Trophoblast cell (in vitro differentiated cells and primary cell): ENCODE results near the gene WASF1.

Experiments used
- DNase-seq, 2 donors: peaks; one replicate each; pipeline ENCODE4 v3.0.0-alpha.2; 2016
- H2AFZ ChIP-seq: 2 replicates; pipeline ENCODE4 v1.6.1; 2013; ENCODE audit warnings: low read length, moderate library complexity, mild to moderate bottlenecking; ENCODE audit not compliant: insufficient read depth, poor library complexity
- H2AK5ac ChIP-seq: 2 replicates; pipeline ENCODE4 v1.6.1; 2013; ENCODE audit warnings: mild to moderate bottlenecking, low read length
- H2BK120ac ChIP-seq: 2 replicates; pipeline ENCODE4 v1.6.1; 2013; ENCODE audit warnings: low read length, mild to moderate bottlenecking, moderate library complexity; ENCODE audit not compliant: insufficient read depth, poor library complexity
- H2BK12ac ChIP-seq: 2 replicates; pipeline ENCODE4 v1.6.1; 2013; ENCODE audit warnings: mild to moderate bottlenecking, low read length, moderate library complexity
- H2BK5ac ChIP-seq: 2 replicates; pipeline ENCODE4 v1.6.1; 2013; ENCODE audit warnings: low read length, low read depth, moderate library complexity, mild to moderate bottlenecking; ENCODE audit not compliant: poor library complexity
- H3K14ac ChIP-seq: 2 replicates; pipeline ENCODE4 v1.6.1; 2013; ENCODE audit warnings: mild to moderate bottlenecking, low read length
- H3K18ac ChIP-seq: 2 replicates; pipeline ENCODE4 v1.6.1; 2013; ENCODE audit warnings: mild to moderate bottlenecking, low read length
- H3K23ac ChIP-seq: 2 replicates; pipeline ENCODE4 v1.6.1; 2013; ENCODE audit warnings: low read length
- H3K27ac ChIP-seq: 2 replicates; pipeline ENCODE4 v1.5.1; 2013; ENCODE audit warnings: low read depth, mild to moderate bottlenecking, inconsistent platforms, low read length, moderate library complexity
- H3K27me3 ChIP-seq: 2 replicates; pipeline ENCODE4 v1.6.1; 2013; ENCODE audit warnings: inconsistent platforms, mild to moderate bottlenecking, low read length, moderate library complexity; ENCODE audit not compliant: insufficient read depth
- H3K36me3 ChIP-seq, 2 experiments: 1 replicate in 1 of 2; 2 replicates in 1 of 2; pipeline ENCODE4 v1.6.1; 2013; ENCODE audit warnings: low read length in 2 of 2, mild to moderate bottlenecking in 2 of 2, moderate library complexity in 1 of 2; ENCODE audit not compliant: insufficient read depth in 2 of 2, control insufficient read depth in 1 of 2
- H3K4ac ChIP-seq: 2 replicates; pipeline ENCODE4 v1.6.1; 2013; ENCODE audit warnings: low read depth, mild to moderate bottlenecking, low read length, moderate library complexity
- H3K4me1 ChIP-seq, 2 experiments: 1 replicate in 1 of 2; 2 replicates in 1 of 2; pipeline ENCODE4 v1.6.1; 2013; ENCODE audit warnings: low read length in 2 of 2, mild to moderate bottlenecking in 2 of 2, moderate library complexity in 1 of 2; ENCODE audit not compliant: insufficient read depth in 2 of 2, control insufficient read depth in 1 of 2
- H3K4me2 ChIP-seq: 2 replicates; pipeline ENCODE4 v1.6.1; 2013; ENCODE audit warnings: inconsistent platforms, mild to moderate bottlenecking, low read length, moderate library complexity
- H3K4me3 ChIP-seq: 2 replicates; pipeline ENCODE4 v1.5.1; 2013; ENCODE audit warnings: mild to moderate bottlenecking, low read depth, low read length, inconsistent platforms
- H3K79me1 ChIP-seq: one replicate; pipeline ENCODE4 v1.6.1; 2013; ENCODE audit warnings: low read length
- H3K79me2 ChIP-seq: 2 replicates; pipeline ENCODE4 v1.6.1; 2013; ENCODE audit warnings: low read length, mild to moderate bottlenecking; ENCODE audit not compliant: control insufficient read depth, insufficient read depth, poor library complexity
- H3K9ac ChIP-seq: 2 replicates; pipeline ENCODE4 v1.6.1; 2013; ENCODE audit warnings: mild to moderate bottlenecking, low read length
- H3K9me3 ChIP-seq: 2 replicates; pipeline ENCODE4 v1.6.1; 2013; ENCODE audit warnings: low read depth, mild to moderate bottlenecking, control low read depth, inconsistent platforms, low read length; ENCODE audit not compliant: insufficient read depth
- H4K12ac ChIP-seq: 2 replicates; pipeline ENCODE4 v1.6.1; 2013; ENCODE audit warnings: low read depth, mild to moderate bottlenecking, low read length, moderate library complexity
- H4K8ac ChIP-seq: 2 replicates; pipeline ENCODE4 v1.6.1; 2013; ENCODE audit warnings: low read depth, mild to moderate bottlenecking, low read length, moderate library complexity
- H4K91ac ChIP-seq: one replicate; pipeline ENCODE4 v1.6.1; 2013; ENCODE audit warnings: low read depth, mild to moderate bottlenecking, low read length, moderate library complexity
- WGBS: extraction: QIAGEN DNeasy Blood & Tissue Kit; methylation state at CpG from one replicate; pipeline ENCODE4 v1.1.7; 2013; ENCODE audit warnings: missing lambda C conversion rate; ENCODE audit not compliant: insufficient read length, insufficient coverage; ENCODE audit errors: extremely low coverage; 5-methylcytosine and 5-hydroxymethylcytosine counted together

Gene WASF1

GRCh38 chr6:110201151-110201884 lies 21.8 kb upstream of the WASF1 start:
- H2BK12ac ChIP-seq: no peak overlapping the region
- no peak overlapping the region for H4K91ac ChIP-seq
- no peak overlapping the region for H2AK5ac ChIP-seq
- H3K4me2 ChIP-seq: no peak overlapping the region
- H3K9me3 ChIP-seq: no peaks in the 10 kb centered on the region
- no CpG with 5 or more reads among the region's 3 CpGs for WGBS
- H3K79me2 ChIP-seq: no peaks in the 10 kb centered on the region
- H3K27me3 ChIP-seq: no peaks in the 10 kb centered on the region
- H3K27ac ChIP-seq: no peak overlapping the region
- H3K14ac ChIP-seq: no peak overlapping the region
- H3K18ac ChIP-seq: no peak overlapping the region
- no peak overlapping the region for H3K4me3 ChIP-seq
- no peak overlapping the region for H2AFZ ChIP-seq
- no peak overlapping the region for H2BK120ac ChIP-seq
- no peaks in the 10 kb centered on the region for H3K4me1 ChIP-seq
- H3K4ac ChIP-seq: no peak overlapping the region
- H3K23ac ChIP-seq: no peak overlapping the region
- no peak overlapping the region for H4K8ac ChIP-seq
- peaks cover 0 to 2% of the 10 kb centered on the region in 2 experiments for H3K36me3 ChIP-seq
- no peaks in the 10 kb centered on the region for H3K79me1 ChIP-seq
- H3K9ac ChIP-seq: no peak overlapping the region
- no peak overlapping the region for H4K12ac ChIP-seq
- H2BK5ac ChIP-seq: no peak overlapping the region
- DNase-seq: no peak

- Histone ChIP-seq H2BK120ac (no peak overlapping the region), H3K4me1 (no peaks in the 10 kb centered on the region), H4K12ac (no peak overlapping the region), H2BK12ac (no peak overlapping the region), H3K79me1 (no peaks in the 10 kb centered on the region), H2BK5ac (no peak overlapping the region), H3K14ac (no peak overlapping the region), H3K79me2 (no peaks in the 10 kb centered on the region), H3K36me3 (no peaks in the 10 kb centered on the region), H4K91ac (no peak overlapping the region), H3K4ac (no peak overlapping the region), H3K23ac (no peak overlapping the region), H2AFZ (no peak overlapping the region), H3K27me3 (no peaks in the 10 kb centered on the region), H3K4me2 (no peak overlapping the region), H3K18ac (no peak overlapping the region), H2AK5ac (no peak overlapping the region), H3K27ac (no peak overlapping the region), H3K9me3 (no peaks in the 10 kb centered on the region), H3K4me3 (no peak overlapping the region), H3K9ac (no peak overlapping the region), H4K8ac (no peak overlapping the region)
- no peak for DNase-seq
- whole genome bisulfite sequencing: no CpG with 5 or more reads among the region's 3 CpGs
Measured at GRCh38 chr6:110198561-110198960, 19.1 kb upstream of the WASF1 start.

DNA sequence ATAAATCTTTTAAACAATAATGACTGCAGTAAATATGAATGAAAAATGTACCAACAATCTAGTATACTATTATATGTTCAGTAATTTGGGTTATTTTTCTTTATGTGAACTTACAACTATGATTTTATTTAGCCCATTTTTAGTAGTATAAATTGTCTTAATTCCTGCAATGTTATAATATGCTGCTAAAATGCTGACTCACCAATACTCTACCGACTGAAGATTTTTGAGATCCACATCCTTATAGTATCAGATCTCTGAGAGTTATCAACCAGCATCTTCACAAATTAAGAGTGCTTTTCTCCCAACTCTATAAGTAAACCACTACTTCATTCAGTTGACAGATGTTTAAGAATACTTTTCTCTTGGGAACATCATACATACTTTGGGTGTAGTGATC lies 17.4 kb upstream of the WASF1 start:
- no peak overlapping the region for H3K18ac ChIP-seq
- no peak overlapping the region for H3K14ac ChIP-seq
- H2AFZ ChIP-seq: no peak overlapping the region
- H3K23ac ChIP-seq: no peak overlapping the region
- no peak overlapping the region for H4K91ac ChIP-seq
- H3K9me3 ChIP-seq: no peaks in the 10 kb centered on the region
- no peaks in the 10 kb centered on the region for H3K36me3 ChIP-seq
- no peak overlapping the region for H4K12ac ChIP-seq
- H2BK5ac ChIP-seq: no peak overlapping the region
- no peaks in the 10 kb centered on the region for H3K27me3 ChIP-seq
- no peak for DNase-seq
- H2AK5ac ChIP-seq: no peak overlapping the region
- H3K9ac ChIP-seq: no peak overlapping the region
- no CpG with 5 or more reads among the region's 1 CpG for WGBS
- no peak overlapping the region for H3K4ac ChIP-seq
- no peak overlapping the region for H2BK12ac ChIP-seq
- H3K4me3 ChIP-seq: no peak overlapping the region
- H3K79me1 ChIP-seq: no peaks in the 10 kb centered on the region
- no peak overlapping the region for H4K8ac ChIP-seq
- H3K4me2 ChIP-seq: no peak overlapping the region
- H3K27ac ChIP-seq: no peak overlapping the region
- H3K4me1 ChIP-seq: no peaks in the 10 kb centered on the region
- H3K79me2 ChIP-seq: no peaks in the 10 kb centered on the region
- no peak overlapping the region for H2BK120ac ChIP-seq

DNA sequence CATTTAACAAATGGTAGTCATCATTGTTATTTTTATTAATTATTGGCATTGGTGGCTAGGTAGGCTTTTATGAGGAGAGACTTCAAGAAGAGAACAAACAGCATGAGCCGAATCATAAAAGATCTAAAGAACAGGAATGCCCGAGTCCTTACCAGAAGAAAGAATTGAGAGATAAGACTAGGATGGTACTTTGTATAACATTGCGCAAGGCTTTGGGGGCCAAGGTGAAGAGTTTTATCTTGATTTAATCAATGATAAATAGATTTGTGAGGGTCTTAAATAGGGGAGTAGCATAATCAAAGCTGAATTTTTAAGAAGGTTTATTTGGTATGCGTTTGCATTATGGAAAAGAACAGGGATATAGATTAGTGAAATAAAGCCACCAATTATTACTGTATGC lies 16.2 kb upstream of the WASF1 start:
- H3K4ac ChIP-seq: no peak overlapping the region
- H2AK5ac ChIP-seq: no peak overlapping the region
- no peak overlapping the region for H3K23ac ChIP-seq
- no peaks in the 10 kb centered on the region for H3K79me1 ChIP-seq
- H3K36me3 ChIP-seq: no peaks in the 10 kb centered on the region
- no peak overlapping the region for H4K91ac ChIP-seq
- H3K18ac ChIP-seq: no peak overlapping the region
- no peak overlapping the region for H3K4me2 ChIP-seq
- H4K8ac ChIP-seq: no peak overlapping the region
- no peaks in the 10 kb centered on the region for H3K27me3 ChIP-seq
- H3K27ac ChIP-seq: no peak overlapping the region
- no peak overlapping the region for H4K12ac ChIP-seq
- no peak overlapping the region for H2BK120ac ChIP-seq
- no peak overlapping the region for H2AFZ ChIP-seq
- WGBS: 100% methylated on average over 1 of the region's 4 CpGs
- no peak for DNase-seq
- no peak overlapping the region for H3K9ac ChIP-seq
- no peak overlapping the region for H3K14ac ChIP-seq
- no peak overlapping the region for H3K4me3 ChIP-seq
- no peak overlapping the region for H2BK5ac ChIP-seq
- H3K9me3 ChIP-seq: no peaks in the 10 kb centered on the region
- peaks cover 0 to 2% of the 10 kb centered on the region in 2 experiments for H3K4me1 ChIP-seq
- no peak overlapping the region for H2BK12ac ChIP-seq
- H3K79me2 ChIP-seq: no peaks in the 10 kb centered on the region
